Testis (tissue), 3 donors: ENCODE measurements around the gene KATNB1. TPM values are rescaled to one million over a fixed set of nuclear protein-coding genes. Genes with fewer than 3 reads are reported as not detected.

Source experiments
- DNase-seq: peaks from one replicate; pipeline ENCODE4 v3.0.0-alpha.2; 2019
- H3K27ac ChIP-seq, 2 donors: fragments of 200-600 bp; sonication (generic); one replicate each; pipeline ENCODE4 v1.5.1; 2019
- H3K27me3 ChIP-seq: fragments of 200-600 bp; sonication (generic); one replicate; pipeline ENCODE4 v1.5.1; 2019
- H3K36me3 ChIP-seq: fragments of 200-600 bp; sonication (generic); one replicate; pipeline ENCODE4 v1.5.1; 2017; ENCODE audit warnings: low read depth; ENCODE audit errors: missing control alignments
- H3K4me1 ChIP-seq: fragments of 200-600 bp; sonication (generic); one replicate; pipeline ENCODE4 v1.5.1; 2019
- H3K4me3 ChIP-seq, 2 donors: fragments of 200-600 bp; sonication (generic); one replicate each; pipeline ENCODE4 v1.5.1; 2017 to 2019
- H3K9me3 ChIP-seq: fragments of 200-600 bp; sonication (generic); one replicate; pipeline ENCODE4 v1.5.1; 2017
- POLR2A ChIP-seq: fragments of 450-650 bp; IDR thresholded peaks from one replicate; pipeline ENCODE4 v1.6.1; 2017; ENCODE audit warnings: antibody characterized with exemption, mild to moderate bottlenecking, moderate library complexity
- WGBS, 2 donors: methylation state at CpG; one replicate each; pipeline ENCODE4 v1.1.5; 2018; 5-methylcytosine and 5-hydroxymethylcytosine counted together
- intact Hi-C: fragments of 100-400 bp; cut with DNase I; formaldehyde crosslinking; loops from one replicate; pipeline ENCODE4 v1.15.1; 2023; ENCODE audit warnings: low total_unique reads
- polyA plus RNA-seq: library from polyadenylated mRNA; stranded (reverse); fragments of 350-450 nt; fragmentation: Illumina TruSeq; extraction: RNeasy Lipid Tissue Mini Kit (QIAGEN cat#74804); gene quantifications from one replicate; pipeline ENCODE4 v1.2.3, GENCODE V29; 2014; ENCODE audit warnings: low read depth, low replicate concordance; ENCODE audit not compliant: insufficient read depth
- total RNA-seq, 2 donors: library from RNA; depleted of rRNA; stranded (reverse); fragments of >200 nt; gene quantifications; one replicate each; pipeline ENCODE4 v1.2.3, GENCODE V29; 2016
- TF ChIP-seq, protein P1 (sequence below), 3 experiments: fragments of 450-650 bp in 2 of 3; fragments of 200-600 bp in 1 of 3; sonication (generic) in 1 of 3; IDR thresholded peaks; one replicate each; pipeline ENCODE4 v1.5.1; 2016 to 2019; ENCODE audit warnings: antibody characterized with exemption in 3 of 3, mild to moderate bottlenecking in 2 of 3, moderate library complexity in 1 of 3

Gene KATNB1
- total and polyA plus RNA-seq, 3 donors from 2014 or later, result 52.7 to 105 (median 53.5) TPM

DNA sequence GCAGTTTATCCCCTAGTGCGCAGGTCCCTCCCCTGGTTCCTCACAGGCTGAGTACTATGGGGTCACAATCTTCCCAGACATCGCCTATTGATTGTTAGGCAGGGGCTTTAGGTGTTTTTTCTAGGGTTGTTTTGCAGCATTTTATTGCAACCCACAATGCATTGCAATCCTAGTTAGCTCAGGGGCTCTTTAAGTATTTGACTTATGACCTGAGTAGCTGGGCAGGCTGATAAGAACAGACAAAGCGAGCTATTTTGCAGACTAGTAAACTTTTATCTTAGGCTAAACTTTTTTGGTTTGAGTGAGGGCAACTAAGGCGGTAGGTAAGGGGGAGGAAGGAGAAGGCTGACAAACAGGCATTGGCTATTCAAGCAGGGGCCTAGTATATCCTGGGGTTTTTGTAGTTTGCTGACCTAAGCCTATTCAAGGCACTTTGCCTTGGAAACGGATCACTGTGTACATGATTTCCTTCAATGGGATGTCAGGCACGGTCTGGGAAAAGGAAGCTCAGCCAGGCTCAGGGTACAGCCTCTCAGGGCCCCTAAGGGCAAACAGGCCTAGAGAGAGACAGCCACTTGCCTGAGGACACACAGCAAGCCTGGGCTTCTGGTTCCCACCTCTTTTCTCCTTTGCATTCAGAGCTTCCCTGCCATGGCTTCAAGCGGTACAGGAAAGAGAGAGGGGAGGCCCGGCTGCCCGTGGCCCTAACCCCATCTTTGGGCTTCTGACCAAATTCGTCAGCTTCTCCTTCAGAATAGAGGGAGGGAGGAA, 34.6 kb upstream of the KATNB1 start:
- no peaks in the 10 kb centered on the region for H3K9me3 ChIP-seq
- intact Hi-C loops, result no loop called here
- no peak overlapping the region for H3K27ac ChIP-seq
- no peak overlapping the region for H3K4me3 ChIP-seq
- 68 to 71% methylated on average over 10 of the region's 10 CpGs for WGBS, 2 donors
- TF ChIP-seq POLR2A, result no peak
- TF ChIP-seq, protein P1, sequence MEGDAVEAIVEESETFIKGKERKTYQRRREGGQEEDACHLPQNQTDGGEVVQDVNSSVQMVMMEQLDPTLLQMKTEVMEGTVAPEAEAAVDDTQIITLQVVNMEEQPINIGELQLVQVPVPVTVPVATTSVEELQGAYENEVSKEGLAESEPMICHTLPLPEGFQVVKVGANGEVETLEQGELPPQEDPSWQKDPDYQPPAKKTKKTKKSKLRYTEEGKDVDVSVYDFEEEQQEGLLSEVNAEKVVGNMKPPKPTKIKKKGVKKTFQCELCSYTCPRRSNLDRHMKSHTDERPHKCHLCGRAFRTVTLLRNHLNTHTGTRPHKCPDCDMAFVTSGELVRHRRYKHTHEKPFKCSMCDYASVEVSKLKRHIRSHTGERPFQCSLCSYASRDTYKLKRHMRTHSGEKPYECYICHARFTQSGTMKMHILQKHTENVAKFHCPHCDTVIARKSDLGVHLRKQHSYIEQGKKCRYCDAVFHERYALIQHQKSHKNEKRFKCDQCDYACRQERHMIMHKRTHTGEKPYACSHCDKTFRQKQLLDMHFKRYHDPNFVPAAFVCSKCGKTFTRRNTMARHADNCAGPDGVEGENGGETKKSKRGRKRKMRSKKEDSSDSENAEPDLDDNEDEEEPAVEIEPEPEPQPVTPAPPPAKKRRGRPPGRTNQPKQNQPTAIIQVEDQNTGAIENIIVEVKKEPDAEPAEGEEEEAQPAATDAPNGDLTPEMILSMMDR (IDR thresholded peaks at IDR 0.05), result no peak
- peaks cover 11% of the 10 kb centered on the region for H3K4me1 ChIP-seq
- no peak for DNase-seq
- no peaks in the 10 kb centered on the region for H3K36me3 ChIP-seq
- no peaks in the 10 kb centered on the region for H3K27me3 ChIP-seq

DNA sequence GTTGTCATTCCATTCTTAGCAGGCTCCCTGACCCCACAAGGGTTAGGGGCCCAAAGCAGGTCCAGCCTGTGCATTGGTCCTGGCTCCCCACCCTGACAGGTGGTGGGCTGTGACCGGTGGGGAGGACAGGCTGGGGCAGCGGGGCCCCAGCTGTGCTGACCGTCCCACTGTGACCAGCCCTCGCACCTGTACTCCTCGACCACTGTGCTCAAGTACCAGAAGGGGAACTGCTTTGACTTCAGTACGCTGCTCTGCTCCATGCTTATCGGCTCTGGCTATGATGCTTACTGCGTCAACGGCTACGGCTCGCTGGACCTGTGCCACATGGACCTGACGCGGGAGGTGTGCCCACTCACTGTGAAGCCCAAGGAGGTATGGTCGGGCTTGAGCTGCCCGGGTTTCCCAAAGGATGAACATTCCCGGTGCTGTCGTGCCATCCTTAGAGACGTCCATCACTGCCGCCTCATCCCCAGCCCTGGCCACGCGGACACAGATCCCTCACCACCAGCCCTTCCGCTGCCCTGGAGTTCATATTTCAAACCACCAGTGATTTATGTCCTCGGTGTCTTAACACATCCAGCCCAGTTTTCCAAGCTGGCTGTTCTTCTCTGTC, 33.7 kb upstream of the KATNB1 start:
- Histone ChIP-seq H3K36me3 (no peaks in the 10 kb centered on the region), H3K27me3 (no peaks in the 10 kb centered on the region), H3K9me3 (no peaks in the 10 kb centered on the region), H3K4me1 (peaks cover 11% of the 10 kb centered on the region), H3K4me3 (no peak overlapping the region), H3K27ac (no peak overlapping the region)
- intact Hi-C loops, result no loop called here
- no peak for TF ChIP-seq POLR2A
- TF ChIP-seq, protein P1 (IDR thresholded peaks at IDR 0.05), result no peak
- no peak for DNase-seq
- WGBS, 2 donors, result 68 to 74% methylated on average over 10 to 23 of the region's 23 CpGs

DNA sequence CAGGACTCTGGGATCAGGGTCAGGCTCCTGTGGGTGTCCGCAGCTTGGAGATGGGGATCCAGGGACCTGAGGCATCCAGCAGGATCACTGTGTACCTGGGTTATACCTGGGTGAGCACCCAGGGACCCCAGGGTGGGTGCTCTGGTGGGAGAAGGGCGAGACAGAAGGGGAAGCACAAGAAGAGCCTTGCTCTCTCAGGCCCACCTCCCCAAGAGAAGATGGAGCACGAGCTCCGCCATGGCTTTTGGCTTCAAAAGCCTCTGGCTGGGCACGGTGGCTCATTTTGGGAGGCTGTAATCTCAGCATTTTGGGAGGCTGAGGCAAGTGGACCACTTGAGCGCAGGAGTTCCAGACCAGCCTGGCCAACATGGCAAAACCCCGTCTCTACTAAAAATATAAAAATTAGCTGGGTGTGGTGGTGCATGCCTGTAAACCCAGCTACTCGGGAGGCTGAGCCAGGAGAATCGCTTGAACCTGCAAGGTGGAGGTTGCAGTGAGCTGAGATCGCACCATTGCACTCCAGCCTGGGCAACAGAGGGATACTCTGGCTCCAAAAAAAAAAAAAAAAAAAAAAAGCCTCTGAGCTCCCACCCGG, 32.1 kb upstream of the KATNB1 start:
- no peak for TF ChIP-seq POLR2A
- TF ChIP-seq, protein P1 (IDR thresholded peaks at IDR 0.05), result no peak
- Histone ChIP-seq H3K4me1 (peaks cover 11% of the 10 kb centered on the region), H3K27ac (no peak overlapping the region), H3K4me3 (no peak overlapping the region), H3K27me3 (no peaks in the 10 kb centered on the region), H3K9me3 (no peaks in the 10 kb centered on the region), H3K36me3 (no peaks in the 10 kb centered on the region)
- intact Hi-C loops, result no loop called here
- WGBS, 2 donors, result 91 to 95% methylated on average over 11 of the region's 11 CpGs
- no peak for DNase-seq

DNA sequence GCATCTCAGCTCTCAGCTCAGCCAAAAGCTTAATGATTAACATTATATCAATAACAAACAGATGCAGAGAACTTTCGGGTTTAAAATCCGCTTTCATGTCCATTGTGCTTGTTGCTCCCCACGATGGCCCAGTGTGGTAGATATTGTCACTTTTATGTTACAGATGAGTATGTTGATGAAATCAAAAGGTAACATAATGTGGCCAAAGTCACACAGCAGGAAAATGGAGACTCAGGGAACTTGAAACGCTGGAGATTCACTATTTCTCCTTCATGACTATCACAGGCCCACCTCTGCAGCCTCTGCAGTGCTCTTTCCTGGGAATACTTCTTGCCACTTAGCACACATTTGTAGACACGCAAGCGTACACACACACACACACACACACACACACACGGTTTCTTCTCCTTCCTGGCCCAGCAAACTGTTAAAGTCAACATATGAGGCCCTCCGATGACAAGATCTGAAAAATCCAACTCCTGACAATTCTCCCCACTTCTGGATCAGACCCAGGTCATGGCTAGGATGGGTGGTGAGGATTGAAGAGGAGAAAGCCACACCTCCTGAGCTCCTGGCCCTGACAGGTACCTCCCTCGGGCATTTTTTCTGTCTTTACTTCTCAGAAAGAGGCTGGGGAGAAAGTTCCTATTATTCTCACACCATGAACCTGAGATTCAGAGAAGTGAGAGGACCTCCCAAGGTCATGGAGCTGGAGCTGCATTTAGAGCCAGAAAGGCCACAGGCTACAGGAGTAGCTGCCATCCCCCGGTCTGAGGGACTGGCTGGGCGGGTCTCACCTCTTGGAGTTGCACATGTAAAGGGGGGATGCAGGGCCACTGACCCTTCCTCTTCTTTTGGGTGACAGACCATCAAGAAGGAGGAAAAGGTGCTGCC, 31.3 kb upstream of the KATNB1 start:
- Histone ChIP-seq H3K27me3 (no peaks in the 10 kb centered on the region), H3K4me3 (no peak overlapping the region), H3K36me3 (no peaks in the 10 kb centered on the region), H3K9me3 (no peaks in the 10 kb centered on the region), H3K4me1 (peaks cover 8% of the 10 kb centered on the region), H3K27ac (no peak overlapping the region)
- WGBS, 2 donors, result 69 to 77% methylated on average over 11 of the region's 11 CpGs
- intact Hi-C loops, result no loop called here
- TF ChIP-seq, protein P1 (IDR thresholded peaks at IDR 0.05), result no peak
- TF ChIP-seq POLR2A, result no peak
- DNase-seq, result no peak
